HG03135 (cell line): ENCODE data around the gene HLA-DRA.

Source experiments
- ATAC-seq: cut with Tn5 transposase; IDR thresholded peaks from one replicate; pipeline ENCODE4 v1.9.1; 2021; ENCODE audit warnings: mild to moderate bottlenecking, moderate library complexity; ENCODE audit not compliant: unreplicated experiment

The HLA-DRA gene

DNA sequence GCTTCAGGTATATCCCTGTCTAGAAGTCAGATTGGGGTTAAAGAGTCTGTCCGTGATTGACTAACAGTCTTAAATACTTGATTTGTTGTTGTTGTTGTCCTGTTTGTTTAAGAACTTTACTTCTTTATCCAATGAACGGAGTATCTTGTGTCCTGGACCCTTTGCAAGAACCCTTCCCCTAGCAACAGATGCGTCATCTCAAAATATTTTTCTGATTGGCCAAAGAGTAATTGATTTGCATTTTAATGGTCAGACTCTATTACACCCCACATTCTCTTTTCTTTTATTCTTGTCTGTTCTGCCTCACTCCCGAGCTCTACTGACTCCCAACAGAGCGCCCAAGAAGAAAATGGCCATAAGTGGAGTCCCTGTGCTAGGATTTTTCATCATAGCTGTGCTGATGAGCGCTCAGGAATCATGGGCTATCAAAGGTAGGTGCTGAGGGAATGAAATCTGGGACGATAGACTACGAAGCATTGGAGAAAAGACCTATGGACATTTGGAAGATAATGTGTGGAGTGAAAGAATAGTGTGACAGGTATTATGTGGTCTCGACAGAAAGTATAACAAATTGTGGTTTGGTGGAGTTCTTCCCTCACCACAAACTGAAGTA, at the start of gene HLA-DRA:
Gene HLA-DRA (plus strand): TSS at position 286 of the 613 bp plus-strand sequence. CDS start 64 bp downstream, at position 350.
- peak; percentile 61 for ATAC-seq

DNA sequence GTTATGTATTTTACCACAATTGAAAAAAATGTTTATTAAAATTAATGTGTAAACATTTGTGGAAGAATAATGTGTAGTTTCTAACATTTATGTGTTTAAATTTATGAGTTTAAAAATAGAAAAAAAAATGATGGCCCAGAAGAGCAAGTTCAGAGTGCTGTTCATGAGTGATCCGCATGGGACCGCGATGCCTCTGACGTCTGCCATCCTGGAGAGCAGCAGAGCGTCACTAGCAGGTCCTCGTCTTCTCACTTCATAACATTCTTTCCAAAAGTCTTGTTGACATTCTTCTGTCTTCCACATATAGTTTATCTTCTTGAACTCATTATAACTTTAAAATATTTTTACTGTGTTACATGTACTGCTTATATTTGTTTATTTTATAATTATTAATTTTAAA, 48.2 kb upstream of the HLA-DRA start:
- no peak for ATAC-seq

DNA sequence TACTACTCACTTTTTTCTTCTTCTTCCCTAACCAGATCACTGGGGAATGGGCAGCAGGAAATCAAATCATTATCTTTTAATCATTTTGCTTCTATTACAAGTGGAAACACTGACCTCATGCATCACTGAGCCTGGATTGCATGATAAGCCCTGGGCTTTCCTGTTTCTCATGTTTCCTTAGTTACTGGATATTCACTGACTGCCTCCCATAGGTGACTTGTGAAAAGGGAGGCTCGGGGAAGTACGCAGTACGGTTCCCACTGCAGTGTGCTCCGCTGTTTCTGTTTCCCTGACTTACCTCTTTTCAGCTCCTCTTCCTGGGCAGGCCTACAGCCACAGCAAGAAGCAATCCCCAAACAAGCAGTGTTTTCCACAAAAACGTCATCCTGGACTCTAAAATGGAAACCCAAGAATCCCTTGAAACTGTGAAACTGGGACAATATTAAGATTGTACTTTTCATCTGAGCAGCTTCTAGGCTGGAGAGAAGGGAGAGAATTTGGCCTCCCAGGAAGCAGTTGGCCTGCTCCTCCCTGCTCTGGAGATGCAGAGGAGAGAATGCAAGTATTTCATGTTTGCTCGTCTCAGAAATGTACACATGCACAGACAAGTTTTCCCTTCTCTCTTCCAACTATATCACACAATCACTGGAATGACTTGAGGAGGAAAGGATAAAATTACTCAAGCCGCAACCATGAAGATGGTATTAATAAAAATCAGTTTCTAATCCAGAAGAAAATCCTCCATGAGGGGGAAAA, 45.8 kb upstream of the HLA-DRA start:
- no peak for ATAC-seq

DNA sequence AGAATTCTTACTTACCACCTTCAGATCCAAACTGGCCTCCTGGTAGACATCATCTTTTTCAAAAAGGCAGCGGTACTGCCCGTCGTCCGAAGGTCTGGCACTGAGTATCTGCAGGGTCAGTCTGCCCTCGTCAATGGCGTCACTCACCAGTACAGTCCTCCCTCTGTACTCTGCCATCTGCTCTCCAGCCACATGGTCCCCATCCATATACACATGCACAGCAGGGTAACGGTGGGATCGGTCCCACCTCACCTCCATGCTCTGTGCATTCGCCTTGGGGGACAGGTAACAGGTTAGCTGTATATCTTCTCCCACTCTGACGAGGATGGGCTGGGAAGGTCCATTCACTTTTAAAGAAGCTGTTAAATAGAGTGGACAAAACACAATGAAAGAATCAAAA, 43.7 kb upstream of the HLA-DRA start:
- ATAC-seq = no peak

DNA sequence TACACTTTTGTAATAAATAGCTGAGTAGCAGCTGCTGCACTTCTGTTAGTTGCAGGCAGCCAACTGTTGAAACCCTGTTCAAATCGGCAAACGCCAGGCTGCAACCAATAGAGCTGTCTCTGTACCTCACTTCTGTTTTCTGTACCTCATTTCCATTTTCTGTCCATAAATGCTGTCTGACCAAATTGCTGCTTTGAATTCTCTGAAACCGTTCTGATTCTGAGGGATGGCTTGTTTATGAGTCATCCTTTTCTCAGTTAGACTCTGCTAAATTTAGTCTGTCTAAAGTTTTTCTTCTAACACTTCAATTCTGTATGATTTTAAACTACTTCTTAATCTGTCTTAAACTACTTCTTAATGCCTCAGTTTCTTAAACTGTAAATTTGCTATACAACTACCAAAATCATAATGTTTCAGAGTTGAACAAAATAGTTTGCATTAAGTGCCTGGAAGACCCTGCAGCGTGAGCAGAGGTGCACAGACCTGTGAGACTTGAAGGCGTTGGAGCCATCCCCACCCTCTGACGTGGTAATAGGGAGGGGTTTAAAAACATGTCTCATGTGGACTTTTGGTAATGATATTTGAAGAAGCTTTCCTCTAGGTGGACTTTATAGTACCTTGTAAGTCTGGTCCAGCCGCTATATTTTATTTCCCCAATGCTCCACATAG, 42.3 kb upstream of the HLA-DRA start:
- no peak for ATAC-seq

DNA sequence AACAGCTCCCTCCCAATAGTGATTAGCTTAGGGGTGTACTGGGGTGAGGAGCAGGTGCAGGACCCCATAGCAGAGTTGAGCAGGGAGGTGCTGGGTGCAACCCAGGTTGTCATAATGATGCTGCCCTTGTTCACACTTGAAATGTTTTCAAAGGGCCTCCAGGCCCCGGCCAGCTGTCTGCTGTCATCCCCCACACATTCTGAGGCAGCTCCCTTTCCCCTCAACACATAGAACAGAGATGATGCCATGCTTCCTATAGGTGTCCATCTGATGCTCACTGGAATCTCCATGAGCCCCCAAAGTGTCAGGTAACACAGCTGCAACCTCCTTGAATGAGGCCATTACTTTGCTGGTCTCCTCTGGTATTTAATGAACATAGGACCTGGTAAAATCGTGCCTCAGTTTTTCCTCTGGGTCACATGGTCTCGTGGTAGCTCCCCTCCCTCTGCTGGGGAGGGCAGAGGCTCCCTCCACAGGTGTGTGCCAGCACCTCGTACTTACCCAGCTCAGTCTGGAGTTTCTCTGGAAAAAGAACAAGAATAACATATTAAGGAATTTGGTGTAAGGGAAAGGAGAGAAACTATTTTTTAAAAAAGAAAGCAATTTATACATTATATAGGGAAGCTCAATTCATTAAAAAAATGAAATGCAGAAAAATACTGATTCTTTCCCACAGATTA, 38.3 kb upstream of the HLA-DRA start:
- ATAC-seq = no peak

DNA sequence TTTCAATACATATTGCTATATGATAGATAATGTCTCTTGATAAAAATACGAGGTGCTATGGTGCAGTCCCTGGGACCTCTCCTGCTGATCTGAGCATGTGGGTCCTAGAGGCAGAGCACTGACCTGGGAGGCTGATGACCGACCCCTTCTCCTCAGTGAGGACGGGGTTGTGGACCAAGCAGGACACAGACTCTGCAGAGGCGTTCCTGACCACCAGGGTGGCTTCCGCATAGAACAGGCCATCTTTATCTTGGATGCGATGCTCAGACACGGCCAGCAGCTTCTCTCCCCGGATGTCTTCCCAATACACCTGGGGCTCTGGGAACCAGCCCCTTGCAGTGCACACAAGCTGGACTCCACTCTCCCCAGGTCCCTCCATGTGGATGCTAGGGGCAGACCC, 36.9 kb upstream of the HLA-DRA start:
- ATAC-seq = no peak

DNA sequence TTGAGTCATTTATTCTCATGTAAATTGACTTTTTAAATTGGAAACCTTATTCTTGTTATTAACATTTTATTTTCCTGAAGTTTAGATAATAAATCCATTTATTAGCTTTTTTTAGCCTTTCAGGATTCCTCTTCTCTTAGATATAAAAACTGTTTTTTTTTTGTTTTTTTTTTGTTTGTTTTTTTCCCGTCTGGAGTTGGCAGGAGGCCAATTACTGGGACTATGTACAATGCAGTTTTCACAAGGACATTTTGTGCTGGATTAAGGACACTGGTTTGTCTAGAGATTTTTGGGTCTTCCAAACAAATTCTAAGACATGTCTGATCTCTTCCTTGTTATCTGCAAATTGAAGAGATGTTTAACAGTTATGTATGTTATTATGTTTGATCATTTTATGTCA, 34.0 kb upstream of the HLA-DRA start:
- ATAC-seq = no peak

DNA sequence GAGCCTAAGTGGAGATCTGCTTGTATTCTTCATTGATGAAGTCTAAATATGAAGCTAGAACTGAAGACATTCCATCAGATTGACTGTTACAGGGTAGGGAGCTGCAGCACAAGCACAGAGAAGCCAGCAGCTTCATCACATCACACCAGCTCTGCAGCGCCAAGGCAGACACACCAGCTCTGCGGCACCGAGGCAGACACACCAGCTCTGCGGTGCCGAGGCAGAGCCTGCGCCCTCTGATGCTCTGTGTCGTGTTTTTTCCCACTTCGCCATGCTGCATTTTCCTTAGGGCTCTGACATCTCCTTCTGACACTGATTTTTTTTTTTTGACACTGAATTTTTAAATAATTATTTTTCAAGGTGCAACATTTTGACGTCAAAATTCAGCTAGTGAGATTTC, 33.5 kb upstream of the HLA-DRA start:
- no peak for ATAC-seq

DNA sequence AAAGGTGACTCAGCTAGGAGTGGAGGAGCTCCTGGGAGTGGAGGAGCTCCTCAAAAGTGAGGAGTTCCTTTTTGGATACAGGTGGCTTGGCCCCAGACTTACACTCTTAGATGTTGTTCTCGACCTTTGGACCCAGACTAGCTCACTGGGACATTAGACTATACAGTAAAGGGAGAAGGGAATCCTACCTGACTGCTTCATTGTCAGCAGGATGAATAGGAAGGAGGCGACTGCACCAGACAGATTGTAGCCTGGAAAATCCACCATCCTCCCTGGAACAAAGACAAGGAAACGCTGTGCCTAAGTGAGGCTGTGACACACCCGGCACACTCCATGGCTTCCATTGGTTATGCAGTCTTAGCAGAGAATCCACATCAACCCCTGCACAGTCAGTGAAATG, 32.8 kb upstream of the HLA-DRA start, which contains the start of gene BTNL2:
Gene BTNL2 (minus strand): TSS at position 325 of the 400 bp plus-strand sequence. CDS start 58 bp downstream, at position 267.
- no peak for ATAC-seq

DNA sequence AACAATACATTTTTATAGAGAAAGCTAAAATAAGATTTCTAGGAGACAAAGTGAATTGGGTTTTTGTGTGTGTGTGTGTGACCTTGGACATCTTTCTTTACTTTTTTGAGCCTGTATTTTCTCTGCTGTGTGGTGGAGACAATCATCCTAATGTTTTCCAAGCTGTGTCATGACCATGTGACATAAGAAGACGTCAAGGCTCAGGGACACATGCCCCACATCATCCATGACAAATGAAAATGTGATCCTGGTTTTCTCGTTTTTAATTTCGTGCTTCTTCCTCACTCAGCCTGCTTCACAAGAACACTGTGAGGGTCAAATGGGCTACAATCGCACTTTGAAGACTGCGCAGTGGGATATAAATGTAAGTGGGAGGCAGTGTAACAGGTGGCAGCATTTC, 28.8 kb upstream of the HLA-DRA start:
- no peak for ATAC-seq

DNA sequence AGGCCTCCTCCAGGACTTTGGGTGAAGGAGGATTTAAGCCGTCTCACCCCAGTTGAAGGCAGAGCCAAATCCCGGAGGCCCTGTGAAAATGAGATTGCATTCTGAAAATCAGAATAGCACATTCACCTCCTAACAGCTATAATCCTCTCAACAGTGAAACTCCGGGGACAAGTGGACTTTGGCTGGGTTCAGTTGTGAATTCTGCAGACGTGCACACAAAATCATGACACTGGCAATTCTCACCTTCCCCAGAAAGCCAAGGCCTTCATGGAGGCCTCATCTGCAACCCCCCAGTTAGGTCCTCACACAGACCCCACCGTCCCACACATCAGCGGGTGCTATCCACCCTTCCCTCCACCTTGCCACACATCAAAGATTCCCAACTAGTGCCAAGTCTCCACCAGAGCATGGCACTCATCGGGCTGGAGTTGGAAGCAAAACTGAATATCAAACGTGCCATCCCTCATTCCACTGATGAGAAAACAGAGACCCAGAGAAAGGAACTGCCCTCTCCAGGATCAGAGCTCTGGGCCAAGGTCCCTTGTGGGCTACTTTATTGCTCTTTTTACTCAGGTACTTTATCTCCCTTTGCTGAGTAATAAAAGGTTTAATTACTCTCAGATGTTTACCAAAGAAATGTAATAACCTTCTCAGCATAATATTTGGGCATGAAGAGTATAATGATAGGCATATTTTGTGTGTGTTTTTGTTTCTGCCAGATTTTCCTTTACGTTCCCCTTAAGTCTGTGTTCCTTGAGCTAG, 27.9 kb upstream of the HLA-DRA start:
- no peak for ATAC-seq

DNA sequence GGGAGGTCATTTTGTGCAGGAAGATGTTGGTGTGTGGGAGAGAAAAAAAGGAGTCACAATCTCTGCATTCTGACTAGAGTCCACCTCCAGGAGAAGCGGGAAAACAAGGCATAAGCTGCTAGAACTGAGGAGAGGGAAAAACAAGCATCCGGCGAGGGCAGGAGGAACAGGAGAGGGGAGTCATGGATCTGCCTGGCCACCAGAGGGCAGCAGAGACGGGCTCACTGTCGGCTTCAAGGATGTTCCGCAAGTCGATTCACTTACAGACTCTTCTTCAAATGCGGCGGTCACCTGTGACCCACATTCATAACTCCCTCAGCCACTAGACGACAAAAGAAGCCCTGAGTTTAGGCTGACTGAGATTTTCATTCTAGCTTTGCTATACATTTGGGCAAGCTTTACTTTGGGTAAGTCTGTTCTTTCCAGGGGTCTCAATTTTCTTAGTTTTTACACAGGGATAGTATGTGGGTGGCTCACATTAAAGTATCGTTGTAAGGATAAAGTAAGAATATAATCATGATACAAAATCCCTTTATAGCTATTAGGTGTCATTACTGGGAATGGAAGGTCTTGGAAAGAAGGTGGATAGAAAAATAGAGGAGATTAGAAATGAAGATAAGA, 26.1 kb upstream of the HLA-DRA start:
- ATAC-seq = no peak

DNA sequence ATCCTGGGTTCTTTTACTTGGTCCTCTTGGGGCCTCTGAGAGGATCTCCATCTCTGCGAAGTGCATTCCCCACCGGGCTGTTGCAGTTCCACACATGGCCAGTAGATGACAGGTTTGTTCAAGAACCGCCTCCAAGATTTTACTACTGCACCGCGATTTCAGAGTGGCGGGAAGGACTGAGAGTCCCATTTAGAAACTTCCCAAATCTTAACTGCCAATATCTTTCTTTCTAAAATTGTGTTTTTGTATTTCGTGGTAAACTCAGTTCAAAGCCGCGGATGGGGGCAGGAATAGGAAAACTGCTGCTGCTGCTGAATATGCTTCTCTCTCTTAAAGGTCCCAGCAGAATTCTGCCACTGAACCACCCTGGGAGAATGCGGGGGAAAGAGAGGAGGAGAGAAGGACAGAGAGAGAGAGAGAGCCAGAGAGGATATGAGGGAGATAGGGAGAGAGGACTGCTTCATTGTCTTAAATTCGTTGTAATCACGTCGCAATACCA, 24.1 kb upstream of the HLA-DRA start:
- ATAC-seq = no peak

DNA sequence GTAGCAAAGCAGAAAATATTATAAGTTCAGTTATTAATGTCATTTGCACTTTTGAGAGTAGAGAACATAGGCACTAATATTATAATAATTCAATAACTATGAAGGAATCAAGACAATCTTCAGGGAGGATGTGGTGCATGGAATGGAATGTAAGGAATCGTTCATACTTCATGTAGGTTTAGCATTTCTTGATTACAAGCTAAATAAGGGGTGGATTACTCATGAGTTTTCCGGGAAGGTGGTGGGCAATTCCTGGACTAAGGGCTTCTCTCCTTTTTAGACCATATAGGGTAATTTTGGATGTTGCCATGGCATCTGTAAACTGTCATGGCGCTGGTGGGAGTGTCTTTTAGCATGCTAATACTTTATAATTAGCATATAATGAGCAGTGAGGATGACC, 23.7 kb upstream of the HLA-DRA start:
- ATAC-seq = no peak

DNA sequence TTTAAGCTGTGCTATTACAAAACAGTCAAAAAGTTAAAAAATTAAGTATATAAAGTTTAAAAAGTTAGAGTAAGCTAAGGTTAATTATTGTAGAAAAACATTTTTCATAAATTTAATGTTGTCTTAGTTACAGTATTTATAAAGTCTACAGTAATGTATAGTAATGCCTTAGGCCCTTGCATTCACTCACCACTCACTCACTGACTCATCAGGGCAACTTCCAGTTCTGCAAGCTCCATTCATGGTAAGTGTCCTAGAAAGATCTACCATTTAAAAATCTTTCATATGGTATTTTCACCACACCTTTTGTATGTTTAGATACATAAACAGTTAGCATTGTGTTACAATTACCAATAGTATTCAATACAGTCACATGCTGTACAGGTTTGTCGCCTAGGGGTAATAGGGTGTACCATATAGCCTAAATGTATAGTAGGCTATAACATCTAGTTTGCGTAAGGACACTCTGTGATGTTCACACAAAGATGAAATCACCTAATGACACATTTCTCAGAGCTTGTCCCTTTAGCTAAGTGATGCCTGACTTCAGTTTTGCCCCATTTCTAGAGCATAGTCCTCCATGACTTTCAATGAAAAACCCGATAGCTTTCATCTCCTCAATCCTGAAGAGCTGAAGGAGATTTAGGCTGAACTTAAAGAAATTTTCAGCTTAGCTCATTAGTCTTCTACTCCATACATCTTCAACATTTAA, 14.9 kb upstream of the HLA-DRA start:
- ATAC-seq = no peak

DNA sequence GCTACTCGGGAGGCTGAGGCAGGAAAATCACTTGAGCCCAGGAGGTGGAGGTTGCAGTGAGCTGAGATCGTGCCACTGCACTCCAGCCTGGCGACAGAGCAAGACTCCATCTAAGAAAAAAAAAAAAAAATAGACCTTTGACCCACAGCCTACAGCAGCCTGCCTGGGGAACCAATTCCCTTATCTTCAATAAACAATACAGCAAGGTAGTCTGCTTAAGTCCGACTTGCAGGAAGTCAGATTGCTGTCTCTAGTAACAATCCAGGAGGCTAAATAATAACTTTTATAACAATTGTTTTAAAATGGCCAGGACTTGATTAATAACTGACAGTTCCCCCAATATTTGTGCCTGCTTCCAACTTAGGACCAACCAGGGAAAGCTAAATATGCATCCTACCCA, 13.3 kb upstream of the HLA-DRA start:
- ATAC-seq = no peak

DNA sequence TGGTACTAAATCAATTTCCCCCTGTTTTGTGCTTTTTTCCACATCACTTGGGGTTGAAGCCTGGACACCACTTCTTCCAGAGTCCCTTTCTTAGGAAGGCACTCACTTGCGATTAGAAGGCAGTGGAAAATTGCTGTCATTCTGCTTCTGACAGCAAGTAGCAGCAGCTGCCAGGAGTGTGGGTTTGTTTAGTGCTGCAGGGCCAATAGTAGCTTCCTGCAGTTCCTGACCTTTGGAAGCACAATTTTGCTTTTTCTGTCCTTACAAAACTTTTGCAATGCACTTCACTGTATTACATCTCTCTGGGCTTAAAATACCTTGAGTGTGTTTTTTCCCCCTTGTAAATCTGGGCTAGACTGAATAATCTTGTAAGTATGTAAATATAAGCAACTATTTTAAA, 12.5 kb upstream of the HLA-DRA start:
- no peak for ATAC-seq

DNA sequence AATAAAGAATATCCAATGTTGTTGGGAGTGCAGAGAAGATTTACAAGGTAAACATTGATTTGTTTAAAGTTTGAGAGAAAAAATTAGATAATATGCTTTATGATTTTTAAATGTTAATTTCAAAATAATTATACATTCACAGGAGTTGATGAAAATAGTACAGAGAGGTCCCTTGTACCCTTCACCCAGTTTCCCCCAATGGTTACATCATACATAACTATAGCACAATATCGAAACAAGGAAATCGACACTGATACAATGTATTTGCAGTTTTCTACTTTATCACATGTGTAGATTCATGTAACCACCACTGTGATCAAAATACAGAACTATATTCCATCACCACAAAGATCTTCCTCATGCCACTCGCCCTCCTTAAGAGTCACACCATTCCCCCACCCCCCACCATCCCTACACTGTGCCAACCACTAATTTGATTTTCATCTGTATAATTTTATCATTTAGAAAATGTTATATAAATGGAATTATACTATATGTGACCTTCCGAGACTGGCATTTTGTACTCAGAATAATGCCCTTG, 11.7 kb upstream of the HLA-DRA start:
- no peak for ATAC-seq
